HS-27A (cell line): ENCODE measurements around the gene HMOX1.
"Not testable (repeated sequence)": the region's sequence is repeated elsewhere in the genome, so short reads cannot be mapped to it uniquely, and the experiment has no call there.

Experiments used
- DNase-seq: peaks from one replicate; pipeline ENCODE4 v3.0.0-alpha.2; 2012; ENCODE audit warnings: low read depth, missing footprints

HMOX1 gene

DNA sequence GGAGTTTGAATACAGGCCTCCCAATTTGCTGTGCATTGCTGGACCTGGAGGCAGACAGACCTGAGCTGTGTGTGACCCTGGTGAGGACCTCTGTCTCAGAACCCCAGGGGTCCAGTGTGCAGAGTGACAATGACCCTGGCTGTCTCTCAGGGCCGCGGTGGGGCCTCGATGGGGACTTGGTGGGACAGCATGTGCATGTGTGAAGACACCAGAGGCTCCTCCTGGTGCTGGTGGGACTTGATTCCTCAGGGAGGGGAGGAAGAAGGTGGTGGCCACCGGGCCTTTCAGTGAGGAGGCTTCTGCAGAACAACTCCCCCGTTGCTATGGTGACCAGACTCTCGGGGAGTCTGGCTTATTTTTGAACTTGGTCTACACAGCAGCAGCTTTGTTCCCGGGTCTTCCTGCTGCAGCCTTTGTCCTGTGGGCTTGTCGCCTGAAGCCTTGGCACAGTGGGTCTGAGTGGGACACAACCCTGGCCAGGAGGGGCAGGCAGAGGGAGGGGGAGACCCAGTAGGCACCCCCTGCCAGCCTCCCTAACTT is 54.4 kb downstream of the HMOX1 start:
- no peak for DNase-seq

DNA sequence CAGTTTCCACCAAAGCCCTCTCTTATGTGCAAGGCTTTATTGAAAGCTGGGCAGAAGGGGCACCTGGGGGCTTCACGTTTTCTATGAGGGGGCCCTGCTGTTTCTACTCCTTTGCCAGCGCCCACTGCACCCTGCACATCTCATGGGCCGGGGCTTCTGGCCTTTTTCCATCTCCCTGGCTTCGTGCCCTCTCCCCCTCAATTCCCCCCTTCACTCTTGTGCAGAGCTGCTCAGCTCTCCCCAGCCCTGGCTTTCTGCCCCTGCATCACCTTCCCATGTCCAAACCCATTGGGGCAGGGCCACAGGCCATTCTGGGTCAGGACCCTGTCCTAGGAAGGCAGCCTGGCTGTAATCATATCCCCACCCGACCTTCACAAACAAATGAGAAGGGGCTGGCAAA is 55.5 kb downstream of the HMOX1 start:
- no peak for DNase-seq

DNA sequence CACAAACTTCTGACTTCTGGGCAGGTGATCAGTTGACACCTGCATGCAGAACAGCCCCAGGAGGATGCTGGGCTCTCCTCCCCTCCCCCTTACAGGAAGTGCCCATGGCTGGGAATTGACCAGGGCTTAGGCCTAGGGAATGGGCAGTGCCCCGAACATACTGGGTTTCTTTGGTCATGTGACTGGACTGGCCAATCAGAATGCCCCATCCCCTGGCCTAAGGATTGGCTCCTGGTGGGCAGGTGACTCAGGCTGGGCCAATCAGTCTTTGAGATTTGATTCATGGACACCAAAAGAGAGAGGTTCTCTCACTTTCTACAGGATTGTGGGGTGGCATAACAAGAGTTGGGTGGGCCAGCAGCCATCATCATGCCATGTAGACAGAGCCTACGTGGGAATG is 56.2 kb downstream of the HMOX1 start:
- DNase-seq, result no peak

DNA sequence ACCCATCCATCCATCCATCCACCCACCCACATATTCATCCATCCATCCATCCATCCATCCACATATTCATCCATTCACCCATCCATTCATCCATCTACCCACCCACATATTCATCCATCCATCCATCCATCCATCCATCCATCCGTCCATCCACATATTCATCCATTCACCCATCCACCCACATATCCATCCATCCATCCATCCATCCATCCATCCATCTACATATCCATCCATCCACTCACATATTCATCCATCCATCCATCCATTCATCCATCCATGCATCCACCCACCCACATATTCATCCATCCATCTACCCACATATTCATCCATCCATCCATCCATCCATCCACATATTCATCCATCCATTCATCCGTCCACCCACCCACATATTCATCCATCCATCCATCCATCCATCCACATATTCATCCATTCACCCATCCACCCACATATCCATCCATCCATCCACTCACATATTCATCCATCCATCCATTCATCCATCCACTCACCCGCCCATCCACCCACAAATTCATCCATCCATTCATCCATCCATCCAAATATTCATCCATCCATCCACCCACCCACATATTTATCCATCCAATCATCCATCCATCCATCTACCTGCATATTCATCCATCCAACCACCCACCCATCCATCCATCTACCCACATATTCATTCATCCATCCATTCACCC is 57.9 kb downstream of the HMOX1 start:
- not testable (repeated sequence) for DNase-seq

DNA sequence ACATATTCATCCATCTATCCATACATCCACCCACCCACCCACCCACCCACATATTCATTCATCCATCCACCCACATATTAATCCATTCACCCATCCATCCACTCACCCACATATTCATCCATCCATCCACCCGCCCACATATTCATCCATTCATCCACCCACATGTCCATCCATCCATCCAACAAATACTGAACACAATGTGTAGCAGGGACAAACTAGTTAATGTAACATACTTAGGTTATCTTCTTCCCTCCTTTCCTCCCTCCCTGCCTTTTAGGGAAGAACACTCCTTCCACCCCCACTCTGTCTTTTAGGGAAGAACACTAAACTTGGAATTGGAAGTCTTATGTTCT is 58.4 kb downstream of the HMOX1 start:
- no peak for DNase-seq

DNA sequence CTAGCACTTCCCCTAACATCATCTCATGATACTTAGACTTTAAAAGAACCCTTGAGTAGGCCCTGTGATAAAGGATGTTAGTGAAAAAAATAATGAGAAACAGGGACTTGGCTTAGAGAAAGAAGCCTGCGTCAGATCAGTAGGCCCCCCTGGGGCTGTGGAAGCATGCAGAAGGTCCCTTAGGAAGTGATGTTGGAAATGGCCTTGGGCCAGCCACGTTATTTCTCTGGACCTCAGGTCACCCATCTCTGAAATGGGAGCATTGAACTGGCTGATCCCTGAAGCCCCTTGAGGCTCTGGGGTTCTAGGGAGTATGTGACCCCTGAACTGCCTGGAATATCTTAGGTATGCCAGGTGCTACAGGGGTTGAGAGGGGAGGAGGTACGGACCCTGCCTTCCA is 59.2 kb downstream of the HMOX1 start:
- DNase-seq, result no peak

DNA sequence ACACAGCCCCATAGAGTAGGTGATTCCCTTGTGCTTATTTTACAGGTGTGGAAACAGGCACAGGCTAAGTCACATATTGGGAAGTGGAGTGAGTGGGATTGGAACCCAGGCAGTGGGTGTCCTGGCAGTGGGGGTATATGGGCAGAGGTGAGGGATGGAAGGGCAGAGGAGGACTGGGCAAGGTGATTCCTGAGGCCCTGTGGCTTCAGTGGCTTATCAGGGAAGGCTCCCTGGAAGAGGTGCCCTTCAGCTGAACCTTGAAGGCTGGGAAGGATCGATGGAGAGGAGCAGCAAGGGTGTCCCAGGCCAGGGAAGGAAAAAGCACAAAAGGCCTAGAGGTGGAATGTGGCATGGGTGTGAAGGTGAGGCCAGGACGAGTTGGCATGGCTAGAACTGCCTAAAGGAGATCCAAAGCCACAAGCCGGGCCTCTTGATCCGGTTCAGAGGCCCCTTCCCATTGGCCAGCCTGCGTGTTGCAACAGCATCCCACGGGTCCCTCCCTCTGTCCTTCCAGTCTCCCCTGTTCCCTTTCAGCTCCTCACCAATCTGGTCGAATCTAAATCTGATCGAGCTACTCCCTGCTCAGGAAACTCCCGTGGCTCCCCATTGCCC is 60.7 kb downstream of the HMOX1 start:
- DNase-seq, result no peak

DNA sequence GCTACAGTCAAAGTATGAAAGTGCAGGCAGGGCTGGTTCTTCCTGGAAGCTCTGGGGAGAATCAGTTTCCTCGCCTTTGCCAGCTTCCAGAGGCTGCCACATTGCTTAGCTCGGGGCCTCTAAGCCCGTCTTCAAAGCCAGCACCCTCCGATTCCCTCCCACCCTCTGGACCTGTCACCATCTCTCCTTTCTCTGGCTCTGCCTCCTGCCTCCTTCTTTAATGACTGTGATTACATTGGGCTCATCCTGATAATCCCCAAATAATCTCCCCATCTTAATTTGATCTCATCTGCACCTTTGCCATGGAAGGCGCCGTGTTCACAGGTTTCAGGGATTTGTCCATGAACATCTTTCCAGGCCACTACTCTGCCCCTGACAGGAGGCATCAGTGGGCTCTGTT is 61.6 kb downstream of the HMOX1 start:
- DNase-seq, result no peak

DNA sequence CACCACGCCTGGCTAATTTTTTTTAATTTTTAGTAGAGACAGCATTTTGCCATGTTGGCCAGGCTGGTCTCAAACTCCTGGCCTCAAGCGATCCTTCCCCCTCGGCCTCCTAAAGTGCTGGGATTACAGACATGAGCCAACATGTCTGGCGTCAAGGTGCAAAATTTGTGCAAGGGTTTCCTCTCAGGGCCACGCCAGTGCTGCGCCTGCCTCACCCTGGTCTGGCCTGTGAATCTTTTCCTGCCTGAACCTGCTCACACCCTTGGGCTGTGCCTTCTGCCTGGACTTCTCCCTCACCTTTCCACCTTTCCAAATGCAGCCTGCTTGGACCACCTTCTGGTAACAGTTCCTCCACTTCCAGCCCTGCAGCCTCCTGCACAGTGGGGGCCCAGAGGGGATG is 62.4 kb downstream of the HMOX1 start:
- no peak for DNase-seq
